HepG2 (cell line): Measurements from ENCODE around the gene GDAP1L1. TPM values are rescaled to one million over a fixed set of nuclear protein-coding genes. Genes with fewer than 3 reads are reported as not detected.

Source experiments
- ARID3A ChIP-seq: IDR thresholded peaks from 2 replicates; pipeline ENCODE4 v1.6.1; 2012; ENCODE audit warnings: low read depth, low read length, improper control_type of control experiment
- ATF1 ChIP-seq: IDR thresholded peaks from 2 replicates; pipeline ENCODE4 v1.6.1; 2016; ENCODE audit warnings: mild to moderate bottlenecking, control low read depth
- BRCA1 ChIP-seq: sonication (generic); formaldehyde crosslinking; IDR thresholded peaks from 2 replicates; pipeline ENCODE4 v1.4.0; 2020; ENCODE audit warnings: missing genetic modification reagents
- BRF2 ChIP-seq: sonication (generic); formaldehyde crosslinking; IDR thresholded peaks from 2 replicates; pipeline ENCODE4 v1.8.1; 2022; ENCODE audit warnings: mild to moderate bottlenecking, missing genetic modification reagents
- CBX1 ChIP-seq: IDR thresholded peaks from one replicate; pipeline ENCODE4 v1.6.1; 2016; ENCODE audit warnings: antibody characterized with exemption, low read depth
- CSRNP2 ChIP-seq: sonication (generic); formaldehyde crosslinking; conservative IDR thresholded peaks from 2 replicates; pipeline ENCODE4 v1.8.0; 2022; ENCODE audit warnings: low read depth, missing genetic modification reagents
- E2F1 ChIP-seq: sonication (generic); formaldehyde crosslinking; IDR thresholded peaks from 2 replicates; pipeline ENCODE4 v1.5.0; 2020; ENCODE audit warnings: missing genetic modification reagents
- FLYWCH1 ChIP-seq: sonication (generic); formaldehyde crosslinking; IDR thresholded peaks from 2 replicates; pipeline ENCODE4 v1.8.1; 2023; ENCODE audit warnings: mild to moderate bottlenecking, missing genetic modification reagents
- IRX3 ChIP-seq: sonication (generic); formaldehyde crosslinking; IDR thresholded peaks from 2 replicates; pipeline ENCODE4 v1.8.1; 2023; ENCODE audit warnings: mild to moderate bottlenecking, low read depth, missing genetic modification reagents, borderline replicate concordance
- MTA1 ChIP-seq: sonication (generic); formaldehyde crosslinking; IDR thresholded peaks from 2 replicates; pipeline ENCODE4 v1.4.0; 2020; ENCODE audit warnings: missing genetic modification reagents, mild to moderate bottlenecking, borderline replicate concordance
- MTA3 ChIP-seq: sonication (generic); formaldehyde crosslinking; IDR thresholded peaks from 2 replicates; pipeline ENCODE4 v1.4.0; 2020; ENCODE audit warnings: missing genetic modification reagents
- SATB2 ChIP-seq: sonication (generic); formaldehyde crosslinking; IDR thresholded peaks from 2 replicates; pipeline ENCODE4 v1.5.0; 2020; ENCODE audit warnings: missing genetic modification reagents
- SRSF9 ChIP-seq: fragments of 200-400 bp; formaldehyde crosslinking; IDR thresholded peaks from 2 replicates; pipeline ENCODE4 v1.6.1; 2018; ENCODE audit warnings: borderline replicate concordance, mild to moderate bottlenecking, low read depth, low read length; ENCODE audit not compliant: insufficient read depth, poor library complexity, severe bottlenecking
- TAF1 ChIP-seq: sonication (generic); formaldehyde crosslinking; IDR thresholded peaks from 2 replicates; pipeline ENCODE4 v1.4.0; 2020; ENCODE audit warnings: missing genetic modification reagents
- ZBTB43 ChIP-seq: sonication (generic); formaldehyde crosslinking; conservative IDR thresholded peaks from 2 replicates; pipeline ENCODE4 v1.4.0; 2020; ENCODE audit warnings: missing genetic modification reagents
- ZMYM4 ChIP-seq: sonication (generic); formaldehyde crosslinking; IDR thresholded peaks from 2 replicates; pipeline ENCODE4 v1.8.1; 2023; ENCODE audit warnings: mild to moderate bottlenecking, missing genetic modification reagents
- ZNF275 ChIP-seq: sonication (generic); formaldehyde crosslinking; IDR thresholded peaks from 2 replicates; pipeline ENCODE4 v1.8.0; 2022; ENCODE audit warnings: missing genetic modification reagents, mild to moderate bottlenecking, inconsistent platforms, borderline replicate concordance
- ZNF432 ChIP-seq: sonication (generic); formaldehyde crosslinking; IDR thresholded peaks from 2 replicates; pipeline ENCODE4 v1.5.0; 2020; ENCODE audit warnings: missing genetic modification reagents, mild to moderate bottlenecking, borderline replicate concordance
- ZNF468 ChIP-seq: sonication (generic); formaldehyde crosslinking; IDR thresholded peaks from 2 replicates; pipeline ENCODE4 v1.8.0; 2022; ENCODE audit warnings: mild to moderate bottlenecking, moderate library complexity, missing genetic modification reagents
- ZNF7 ChIP-seq: IDR thresholded peaks from 2 replicates; pipeline ENCODE4 v1.6.1; 2016; ENCODE audit warnings: missing biosample characterization, missing genetic modification reagents
- ZNF790 ChIP-seq: sonication (generic); formaldehyde crosslinking; IDR thresholded peaks from 2 replicates; pipeline ENCODE4 v1.8.0; 2022; ENCODE audit warnings: missing genetic modification reagents, mild to moderate bottlenecking, borderline replicate concordance
- ZSCAN9 ChIP-seq: IDR thresholded peaks from 2 replicates; pipeline ENCODE4 v1.6.1; 2016; ENCODE audit warnings: borderline replicate concordance
- polyA plus RNA-seq, 8 experiments: library from polyadenylated mRNA; depleted of rRNA in 3 of 8; stranded (reverse) in 7 of 8; unstranded in 1 of 8; fragments of >200 nt; fragmentation: Illumina TruSeq in 4 of 8; extraction: Trizol in 4 of 8; gene quantifications; 2 replicates each; pipeline versions ENCODE4 v1.2.1 to v1.2.3, GENCODE V29; 2011 to 2016; ENCODE audit warnings: low read depth in 4 of 8, missing spikeins in 1 of 8, mixed read lengths in 1 of 8; ENCODE audit not compliant: insufficient read depth in 1 of 8
- total RNA-seq, 5 experiments: library from RNA; depleted of rRNA; stranded (reverse); fragments of >200 nt; fragmentation: Illumina TruSeq; extraction: Trizol; gene quantifications; 2 replicates each; pipeline ENCODE4 v1.2.3, GENCODE V29; 2016; ENCODE audit warnings: low read depth in 1 of 5

Gene GDAP1L1
- total and polyA plus RNA-seq, 2 of the 13 experiments (the other 11 are each of a cell fraction or from before 2014, with no cell fraction given): 0.04 TPM; not detected in 1

GRCh38 chr20:44302026-44302669 is 55.0 kb downstream of the GDAP1L1 start (continued):
- 0 out of 2 replicates have a peak, but pooled peaks have one; percentile 6 for TF ChIP-seq ARID3A
- no peak for TF ChIP-seq ATF1 (CRISPR knock-in tag)
- TF ChIP-seq FLYWCH1 (CRISPR knock-in tag): no peak
- peak; percentile 94 for TF ChIP-seq MTA1 (CRISPR knock-in tag)
- no peak for TF ChIP-seq ZNF275
- TF ChIP-seq BRCA1: peak; percentile 43; the same call in 1 of the 2 replicates
- TF ChIP-seq SRSF9: no peak
- TF ChIP-seq ZNF7 (CRISPR knock-in tag): peak; percentile 95
- TF ChIP-seq ZNF468 (CRISPR knock-in tag): no peak
- TF ChIP-seq CSRNP2: no peak
- TF ChIP-seq CBX1: peak; percentile 75
- TF ChIP-seq E2F1: no peak
- TF ChIP-seq BRF2 (CRISPR knock-in tag): no peak
- TF ChIP-seq ZSCAN9 (CRISPR knock-in tag): peak; percentile 94; the same call in 1 of the 2 replicates
- peak; percentile 42; the same call in 1 of the 2 replicates for TF ChIP-seq TAF1 (CRISPR knock-in tag)
- TF ChIP-seq ZBTB43 (CRISPR knock-in tag): no peak
- TF ChIP-seq IRX3 (CRISPR knock-in tag): peak; percentile 18; the same call in 1 of the 2 replicates
- no peak for TF ChIP-seq ZNF432 (CRISPR knock-in tag)
- peak; percentile 70 for TF ChIP-seq ZMYM4 (CRISPR knock-in tag)
- no peak for TF ChIP-seq ZNF790 (CRISPR knock-in tag)
- TF ChIP-seq MTA3 (CRISPR knock-in tag): no peak
- TF ChIP-seq SATB2: no peak; the same call in 1 of the 2 replicates
